GM18868 (cell line): ENCODE data around the gene NUDT5.
"Not testable (repeated sequence)": the region's sequence is repeated elsewhere in the genome, so short reads cannot be mapped to it uniquely, and the experiment has no call there.

ENCODE experiments used
- ATAC-seq: cut with Tn5 transposase; IDR thresholded peaks from one replicate; pipeline ENCODE4 v1.9.1; 2021; ENCODE audit warnings: mild to moderate bottlenecking, moderate library complexity; ENCODE audit not compliant: unreplicated experiment

Gene NUDT5

DNA sequence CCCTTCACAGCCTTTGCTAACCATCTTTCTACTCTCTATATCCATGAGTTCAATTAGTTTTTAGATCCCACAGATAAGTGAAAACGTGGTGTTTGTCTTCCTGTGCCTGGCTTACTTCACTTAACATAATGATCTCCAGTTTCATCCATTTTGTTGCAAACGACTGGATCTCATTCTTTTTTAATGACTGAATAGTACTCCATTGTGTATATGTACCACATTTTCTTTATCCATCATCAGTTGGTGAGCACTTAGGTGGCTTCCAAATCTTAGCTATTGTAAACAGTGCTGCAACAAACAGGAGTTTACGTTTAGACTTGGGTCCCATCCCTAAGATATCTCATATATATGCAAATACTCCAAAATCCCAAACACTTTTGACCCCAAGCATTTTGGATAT is 9.4 kb upstream of the NUDT5 start:
- ATAC-seq, result no peak

DNA sequence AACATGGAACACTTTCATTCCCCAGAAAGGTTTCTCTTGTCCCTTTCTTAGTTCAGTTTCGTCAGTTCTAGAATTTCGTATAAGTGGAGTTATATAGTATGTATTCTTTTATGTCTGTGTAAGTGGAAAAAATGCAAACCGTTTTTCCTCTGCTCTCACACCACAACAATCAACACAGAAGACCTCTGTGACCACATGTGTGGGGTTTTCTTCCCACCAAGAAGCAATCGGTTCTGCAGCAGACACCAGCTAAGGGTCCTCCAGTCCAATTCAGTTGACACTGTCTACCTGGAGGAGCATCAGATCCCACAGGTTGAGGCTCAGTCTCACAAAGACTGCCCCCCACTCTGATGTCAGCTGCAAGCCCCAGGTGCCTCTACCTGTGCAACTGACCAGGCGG is 6.5 kb upstream of the NUDT5 start:
- no peak for ATAC-seq

DNA sequence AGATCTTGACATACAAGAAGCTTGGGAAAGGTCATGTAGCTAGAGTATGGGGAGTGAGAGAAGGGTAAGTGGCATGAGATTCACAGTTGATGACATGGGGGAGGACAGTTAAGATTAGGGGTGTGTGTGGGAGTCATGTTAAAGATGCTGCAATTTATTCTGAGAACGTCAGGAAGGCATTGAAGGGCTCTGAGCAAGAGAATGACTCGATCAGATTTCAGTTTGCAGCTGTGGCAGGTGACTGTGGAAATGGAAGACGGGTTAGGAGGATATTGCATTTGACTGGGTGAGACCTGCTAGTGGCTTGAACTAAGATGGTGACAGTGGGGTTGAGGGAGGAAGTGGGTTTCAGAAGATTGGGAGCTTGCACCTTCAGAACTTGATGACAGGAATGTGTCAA is 5.9 kb upstream of the NUDT5 start:
- ATAC-seq, result no peak

DNA sequence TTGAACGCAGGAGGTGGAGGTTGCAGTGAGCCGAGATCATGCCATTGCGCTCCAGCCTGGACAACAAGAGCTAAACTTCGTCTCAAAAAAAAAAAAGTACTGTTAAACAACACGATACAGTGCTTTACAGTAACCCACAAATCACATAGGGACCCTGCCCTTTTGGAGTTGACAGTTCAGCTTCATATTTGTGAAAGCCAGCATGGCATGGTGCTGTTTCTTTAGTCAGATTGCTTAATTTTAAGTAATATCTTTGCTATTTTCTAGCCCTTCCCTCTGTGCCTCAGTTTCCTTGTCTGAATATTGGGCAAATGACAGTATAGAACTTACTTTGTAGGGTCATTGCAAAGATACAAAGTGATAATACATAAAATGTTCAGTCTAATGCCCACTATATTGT is 5.2 kb upstream of the NUDT5 start:
- no peak for ATAC-seq

DNA sequence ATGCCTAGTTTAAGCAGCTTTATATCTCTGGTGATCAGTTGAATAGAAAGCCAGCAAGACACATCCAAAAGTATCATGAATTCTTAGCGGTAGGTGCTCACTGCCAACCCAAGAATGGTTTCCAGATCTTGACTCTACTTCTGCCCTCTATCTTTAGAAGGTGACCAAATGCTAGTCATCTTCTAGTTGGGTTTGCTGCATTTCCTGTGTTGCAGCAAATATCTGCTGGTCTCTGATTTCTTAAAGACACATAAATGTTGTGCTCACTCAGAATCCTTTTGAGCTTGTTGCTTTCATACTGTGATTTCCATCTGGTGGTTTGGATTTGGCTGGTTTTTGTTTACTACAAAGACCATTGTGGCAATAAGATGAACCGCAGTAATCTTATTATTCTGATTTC is 2.5 kb upstream of the NUDT5 start:
- no peak for ATAC-seq

DNA sequence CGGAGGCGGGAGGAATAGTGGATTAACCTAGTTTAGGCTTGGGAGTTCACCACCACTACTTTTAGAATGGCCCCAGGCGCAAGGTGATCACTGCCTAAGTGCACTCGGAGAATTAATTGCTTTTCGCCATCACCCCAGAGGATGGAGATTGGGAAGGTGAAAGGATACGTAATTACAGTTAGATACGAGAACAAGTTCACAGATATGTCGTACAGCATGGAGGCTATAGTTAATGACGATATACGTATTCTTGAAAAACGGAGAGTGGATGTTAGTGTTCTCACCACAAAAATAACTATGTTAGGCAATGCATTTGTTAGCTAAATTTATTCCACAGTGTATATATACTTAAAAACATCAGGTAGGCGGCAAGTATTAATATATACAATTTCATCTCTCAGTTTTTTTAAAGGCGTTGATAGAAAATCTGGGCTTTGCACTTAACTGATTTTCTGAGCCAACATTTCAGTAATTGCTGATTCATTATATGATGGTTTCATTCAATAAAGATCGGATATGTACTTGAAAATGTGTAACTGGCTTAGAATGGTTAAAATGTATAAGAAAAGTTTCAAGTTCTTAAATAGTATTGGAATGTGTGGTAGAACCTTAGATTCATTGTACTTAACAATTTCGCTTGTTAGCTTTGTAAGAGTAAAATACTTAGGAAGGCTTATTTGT is 980 bp upstream of the NUDT5 start:
- ATAC-seq, result no peak

DNA sequence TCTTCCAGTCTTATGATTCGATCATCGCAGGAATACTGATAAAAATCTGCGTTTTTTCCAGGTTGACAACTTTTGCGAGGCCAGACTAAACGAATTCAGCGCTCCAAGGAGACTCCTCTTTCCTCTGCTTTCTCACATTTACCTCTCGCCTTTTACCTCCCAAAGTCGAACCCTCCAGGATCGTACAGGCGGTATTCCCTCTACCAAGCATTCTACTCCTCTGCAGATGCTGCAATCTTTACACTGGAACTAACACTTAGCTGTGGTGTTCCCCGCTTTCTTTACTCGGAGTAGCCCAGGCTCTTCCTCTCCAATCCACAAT is 449 bp downstream of the NUDT5 start:
- peak; percentile 10 for ATAC-seq

DNA sequence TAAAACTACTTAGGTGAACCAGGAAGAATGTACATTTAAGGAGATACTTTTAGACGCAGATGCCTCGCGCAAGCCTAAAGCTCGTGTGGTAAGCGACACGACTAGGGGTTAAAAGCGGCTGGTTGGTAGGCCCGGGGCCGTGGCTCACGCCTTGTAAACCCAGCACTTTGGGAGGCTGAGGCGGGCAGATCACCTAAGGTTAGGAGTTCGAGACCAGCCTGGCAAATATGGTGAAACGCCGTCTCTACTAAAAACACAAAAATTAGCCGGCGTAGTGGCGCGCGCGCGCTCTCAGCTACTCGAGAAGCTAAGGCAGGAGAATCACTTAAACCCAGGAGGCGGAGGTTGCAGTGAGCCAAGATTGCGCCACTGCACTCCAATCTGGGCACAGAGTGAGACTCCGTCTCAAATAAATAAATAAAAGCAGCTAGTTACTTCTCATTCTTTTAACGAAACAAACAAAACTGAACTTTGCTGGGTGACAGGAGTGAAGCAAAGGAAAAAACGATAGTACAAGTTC is 879 bp downstream of the NUDT5 start:
- no peak for ATAC-seq

DNA sequence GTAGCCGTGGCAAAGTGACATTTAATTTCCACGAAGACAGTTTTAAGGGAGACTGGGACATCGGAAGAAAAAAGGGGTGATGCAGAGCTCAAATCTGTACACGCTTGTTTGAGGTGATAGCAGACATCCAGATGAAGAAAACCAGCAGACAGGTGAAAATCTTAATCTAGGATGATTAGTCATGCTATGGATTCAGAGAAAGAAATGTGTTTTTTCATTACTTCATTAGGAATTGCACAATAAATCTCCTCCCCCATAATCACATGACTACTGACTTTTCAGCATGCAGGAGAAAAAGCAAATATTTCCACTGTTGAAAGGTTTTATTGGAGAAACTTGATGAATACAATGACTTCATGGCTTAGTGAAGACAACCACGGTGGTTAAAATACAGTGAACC is 2.5 kb downstream of the NUDT5 start:
- ATAC-seq, result no peak

DNA sequence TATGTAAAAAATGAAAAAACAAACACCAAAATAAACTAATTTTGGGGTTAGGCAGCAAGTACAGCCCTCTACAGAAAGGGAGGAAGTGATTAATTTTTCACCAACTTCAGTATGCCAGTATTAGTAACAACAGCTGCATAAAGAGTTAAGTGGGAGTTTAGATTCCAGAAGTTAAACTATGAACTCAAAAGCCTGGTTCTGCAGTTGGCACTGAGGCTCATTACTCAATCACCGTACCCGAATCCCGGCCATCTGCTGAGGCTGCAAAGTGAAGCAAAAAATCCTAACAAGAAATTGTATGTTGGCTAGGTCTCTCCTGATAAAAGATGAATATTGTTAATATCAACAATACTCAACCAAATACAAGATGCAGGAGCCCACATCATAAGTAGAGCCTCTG is 4.0 kb downstream of the NUDT5 start:
- no peak for ATAC-seq

DNA sequence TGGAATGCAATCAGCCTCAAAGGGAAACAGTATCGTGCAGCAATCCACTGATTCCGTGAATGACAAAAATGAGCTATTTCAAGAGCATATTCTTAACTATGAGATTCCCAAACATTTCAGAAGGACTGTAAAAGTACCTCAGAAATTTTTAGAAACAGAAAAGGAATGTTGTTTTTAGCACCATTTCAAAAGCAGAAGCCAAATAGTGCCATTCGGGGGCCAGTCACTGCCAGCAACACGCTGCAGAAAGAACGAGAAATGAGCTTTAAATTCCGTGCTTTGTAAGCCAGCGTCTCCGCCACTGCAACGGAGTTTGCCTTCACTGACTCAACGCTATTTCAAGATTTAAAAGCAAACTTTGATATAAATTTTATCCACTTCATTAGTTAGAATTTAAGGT is 6.3 kb downstream of the NUDT5 start:
- ATAC-seq, result no peak

DNA sequence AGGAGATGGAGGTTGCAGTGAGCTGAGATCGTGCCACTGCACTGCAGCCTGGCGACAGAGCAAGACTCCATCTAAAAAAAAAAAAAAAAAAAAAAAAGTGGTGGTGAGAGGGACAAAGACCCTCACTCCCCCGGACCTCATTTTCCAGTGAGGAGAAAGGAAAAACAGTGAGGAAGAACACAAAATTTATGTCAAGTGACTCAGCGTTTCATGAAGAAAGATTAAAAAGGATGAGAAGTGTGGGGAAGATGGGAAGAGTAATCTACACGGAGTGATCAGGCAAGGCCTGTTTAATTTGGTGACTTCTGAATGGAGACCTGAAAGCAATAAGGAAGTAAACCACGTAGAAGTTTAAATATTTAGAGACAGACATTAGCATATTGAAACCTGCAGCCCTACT is 7.0 kb downstream of the NUDT5 start:
- ATAC-seq, result no peak

DNA sequence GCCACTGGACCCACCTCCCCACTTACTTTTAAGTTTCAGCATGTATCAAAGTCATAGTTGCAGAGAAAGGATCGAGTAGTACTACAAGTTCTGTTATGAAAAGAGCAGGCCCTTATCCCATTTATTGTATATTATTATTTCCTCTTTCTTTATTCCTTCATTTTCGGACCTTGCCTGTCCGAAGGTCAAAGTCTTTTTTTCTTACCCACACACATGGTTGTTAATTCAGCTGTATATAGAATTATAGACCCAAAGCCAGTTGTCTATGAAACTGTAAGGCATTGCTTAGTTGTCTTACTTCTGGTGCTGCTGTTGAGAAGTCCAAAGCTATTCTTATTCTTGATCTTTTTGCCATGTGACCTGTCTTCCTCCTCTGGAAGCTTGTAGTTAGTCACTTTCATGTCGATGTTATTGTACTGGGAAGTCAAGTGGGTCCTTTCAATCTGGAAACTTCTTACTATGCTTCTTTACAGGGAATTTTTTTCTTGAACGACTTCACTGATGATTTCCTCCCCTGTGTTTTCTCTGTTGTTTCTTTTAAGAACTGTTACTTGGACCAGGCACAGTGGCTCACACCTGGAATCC is 8.3 kb downstream of the NUDT5 start:
- no peak for ATAC-seq

DNA sequence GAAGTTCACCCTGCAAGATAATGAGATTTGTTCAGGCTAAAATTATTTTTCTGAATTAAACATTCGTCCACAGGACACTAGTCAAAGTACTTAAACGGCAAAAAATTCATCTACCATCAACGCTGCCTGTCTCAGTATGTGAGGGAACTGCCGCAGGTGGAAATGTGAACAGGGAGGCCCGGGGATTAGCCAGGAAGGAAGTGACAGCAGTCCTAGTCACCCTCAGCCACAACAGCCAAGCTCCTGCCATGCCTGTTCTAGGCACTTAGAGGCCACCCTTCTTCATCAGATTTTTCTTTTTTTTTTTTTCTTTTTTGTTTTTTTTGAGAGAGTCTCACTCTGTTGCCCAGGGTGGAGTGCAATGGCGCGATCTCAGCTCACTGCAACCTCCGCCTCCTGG is 9.4 kb downstream of the NUDT5 start:
- no peak for ATAC-seq

DNA sequence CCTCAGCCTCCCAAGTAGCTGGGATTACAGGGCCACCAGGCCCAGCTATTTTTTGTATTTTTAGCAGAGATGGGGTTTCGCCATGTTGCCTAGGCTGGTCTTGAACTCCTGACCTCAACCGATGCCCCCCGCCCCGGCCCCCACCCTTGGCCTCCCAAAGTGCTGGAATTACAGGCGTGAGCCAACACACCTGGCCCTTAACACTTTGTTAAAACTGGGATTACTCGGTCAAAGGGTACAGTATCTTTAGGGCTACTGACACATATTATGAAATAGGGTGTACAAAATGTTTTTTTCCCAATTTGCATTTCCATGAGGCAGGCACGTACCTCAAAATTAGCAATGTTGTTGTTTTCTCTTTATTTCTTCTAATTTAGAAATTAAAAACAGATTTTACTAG is 11.5 kb downstream of the NUDT5 start:
- no peak for ATAC-seq

DNA sequence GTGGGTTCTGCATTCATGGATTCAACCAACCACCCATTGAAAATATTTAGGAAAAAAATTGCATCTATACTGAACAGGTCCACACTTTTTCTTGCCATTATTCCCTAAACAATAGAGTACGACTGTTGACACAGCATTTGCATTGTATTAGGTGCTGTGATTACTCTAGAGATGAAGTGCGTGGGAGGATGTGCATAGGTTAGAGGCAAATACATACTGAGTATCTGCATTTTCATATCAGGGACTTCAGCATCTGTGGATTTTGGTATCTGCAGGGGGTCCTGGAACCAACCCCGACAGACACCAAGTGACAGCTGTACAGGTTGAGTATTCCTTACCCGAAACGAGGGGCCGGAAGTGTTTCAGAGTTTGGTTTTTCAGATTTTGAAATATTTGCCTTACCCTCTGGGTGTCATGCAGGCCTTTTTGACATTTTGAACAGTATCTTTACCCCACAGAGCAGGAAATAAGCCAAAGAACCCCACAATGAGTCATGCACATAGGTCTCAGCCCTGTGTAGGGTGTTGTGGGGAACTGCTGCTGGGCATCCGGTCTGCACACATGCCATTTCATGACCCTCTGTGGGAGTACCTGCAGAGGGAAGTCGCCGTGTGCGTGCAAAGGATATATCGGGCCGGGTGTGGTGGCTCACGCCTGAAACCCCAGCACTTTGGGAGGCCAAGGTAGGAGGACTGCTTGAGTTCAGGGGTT is 14.5 kb downstream of the NUDT5 start:
- ATAC-seq, result peak; percentile 99

DNA sequence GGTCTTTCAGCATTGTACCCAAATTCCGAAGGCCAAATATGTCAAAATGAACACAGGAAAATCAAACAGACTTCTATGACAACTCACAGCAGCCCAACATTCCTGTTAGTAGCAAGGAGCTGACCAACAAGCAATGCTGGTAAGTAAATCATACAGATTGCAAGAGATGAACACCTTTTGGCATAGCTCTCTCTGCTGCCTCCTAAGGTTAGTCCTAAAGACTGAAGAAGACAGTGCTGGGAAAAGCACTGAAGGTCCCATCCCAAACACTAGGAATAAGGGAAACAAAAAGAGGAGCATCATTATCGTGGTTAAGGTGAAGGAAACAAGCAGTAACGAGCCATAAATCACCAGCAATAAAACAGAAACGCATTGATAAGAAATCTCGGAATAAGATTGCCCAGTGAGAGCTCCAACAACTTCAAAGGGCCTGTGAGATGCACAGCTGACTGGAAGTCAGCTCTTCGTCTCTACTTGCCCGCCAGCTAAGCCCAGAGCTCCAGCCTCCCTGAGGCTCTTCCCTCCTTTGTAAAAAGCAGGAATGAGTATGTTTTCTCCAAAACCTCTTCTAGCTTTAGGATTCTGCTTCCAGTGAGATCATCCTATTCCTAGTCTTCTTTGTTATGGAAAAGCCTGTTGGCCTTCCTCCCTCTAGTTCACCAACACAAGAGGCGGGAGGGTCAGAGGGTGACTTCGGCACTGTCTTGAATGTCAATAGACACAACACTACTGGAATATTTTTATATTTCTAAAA is 15.3 kb downstream of the NUDT5 start:
- ATAC-seq, result no peak

DNA sequence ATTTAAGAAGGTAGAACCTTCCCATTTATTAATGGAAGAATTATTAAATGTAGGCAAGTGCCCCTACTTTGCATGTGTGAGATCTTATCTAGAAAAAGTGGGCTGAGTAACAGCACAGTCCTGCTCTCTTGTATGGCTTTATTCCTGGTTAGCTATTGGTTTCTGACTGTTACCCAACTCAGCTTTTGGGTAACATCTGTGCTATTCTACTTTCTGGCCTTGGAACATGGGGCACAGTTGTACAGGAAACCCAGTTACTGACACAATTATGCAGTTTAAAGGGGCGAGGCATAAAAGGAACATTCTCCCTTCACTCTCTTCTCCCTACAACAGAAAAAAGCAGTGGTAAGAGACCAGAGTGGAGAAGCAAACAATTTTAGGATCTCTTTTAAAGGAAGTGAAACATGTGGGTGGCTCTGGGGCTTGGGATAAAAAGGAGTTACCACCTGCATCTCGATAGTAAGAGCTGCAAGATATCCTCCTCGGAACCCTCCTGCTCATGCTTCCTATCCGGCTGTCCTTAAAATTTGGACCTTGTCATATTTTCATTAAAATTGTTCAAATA is 16.0 kb downstream of the NUDT5 start:
- ATAC-seq, result no peak

DNA sequence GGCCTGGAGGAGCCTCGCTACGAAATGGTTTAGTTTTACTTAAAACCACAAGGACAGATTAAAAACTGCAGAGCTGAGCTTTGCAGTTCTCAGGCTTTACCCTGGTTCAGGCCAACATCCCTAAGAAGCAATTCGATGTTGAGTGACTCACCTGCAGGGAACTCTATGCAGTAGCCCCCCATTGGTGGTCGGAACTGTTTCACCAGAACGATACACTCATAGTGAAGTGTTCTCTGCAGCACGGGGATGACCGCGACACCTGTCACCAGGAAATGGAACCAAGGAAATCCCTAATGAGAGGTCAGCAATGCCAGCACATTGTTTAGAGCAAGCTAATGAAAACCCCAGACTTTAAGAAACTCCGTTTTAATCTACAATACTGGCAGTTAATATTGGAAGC is 18.0 kb downstream of the NUDT5 start:
- no peak for ATAC-seq

DNA sequence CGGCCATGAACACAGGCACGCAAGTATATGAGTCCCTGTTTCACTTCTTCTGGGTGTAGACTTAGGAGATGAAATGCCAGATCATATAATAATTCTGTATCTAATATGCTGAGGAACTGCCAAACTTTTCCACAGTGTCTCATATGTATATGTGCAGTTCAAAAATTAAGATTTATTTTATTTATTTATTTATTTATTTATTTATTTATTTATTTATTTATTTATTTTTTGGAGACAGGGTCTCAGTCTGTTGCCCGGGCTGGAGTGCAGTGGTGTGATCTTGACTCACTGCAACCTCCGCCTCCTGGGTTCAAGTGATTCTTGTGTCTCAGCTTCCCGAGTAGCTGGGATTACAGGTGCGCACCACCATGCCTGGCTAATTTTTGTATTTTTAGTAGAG is 24.2 kb downstream of the NUDT5 start:
- not testable (repeated sequence) for ATAC-seq

DNA sequence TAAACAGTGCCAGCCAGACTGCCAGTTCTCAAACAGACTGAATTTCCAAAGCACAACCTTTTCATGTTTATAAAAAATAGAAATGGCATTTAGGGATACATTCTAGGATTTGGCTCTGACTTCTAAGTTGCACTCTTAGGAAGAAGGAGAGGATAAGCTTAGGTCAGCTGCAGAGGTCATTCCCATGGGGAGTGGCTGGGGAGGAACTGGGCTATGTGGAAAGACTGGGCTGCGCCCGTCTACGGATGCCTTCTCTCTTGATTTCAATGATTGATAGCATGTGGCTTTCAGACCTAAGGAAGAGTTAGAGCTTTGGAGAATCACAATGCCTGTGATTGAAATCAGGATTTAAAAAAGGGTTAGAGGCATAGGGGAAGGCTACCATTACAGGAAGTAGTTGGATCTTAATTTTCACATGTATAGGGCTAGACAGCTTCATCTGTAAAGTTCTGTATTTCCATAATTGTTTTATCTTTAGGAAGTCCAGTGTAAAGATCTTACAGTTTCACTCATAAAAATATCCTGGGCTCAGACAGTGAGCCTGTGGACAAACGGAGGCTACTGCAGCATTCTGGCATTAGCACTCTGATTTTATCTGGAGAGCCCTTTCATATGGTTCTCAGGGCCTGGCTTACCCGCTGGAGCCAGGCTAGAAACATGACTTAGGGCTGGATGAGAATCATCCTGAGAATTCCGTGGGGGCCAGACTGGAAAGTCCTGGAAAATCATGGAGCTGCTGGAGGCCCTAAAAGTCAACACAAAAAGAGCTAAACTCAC is 29.5 kb downstream of the NUDT5 start:
- no peak for ATAC-seq
